Activated T-helper 1 cell treated with Interleukin-2 at 50 U/mL for 16 hours (primary cell): ENCODE results near the gene FMN2.
"Not testable (repeated sequence)": the region's sequence is repeated elsewhere in the genome, so short reads cannot be mapped to it uniquely, and the experiment has no call there.

Experiments
- DNase-seq: peaks from one replicate; pipeline ENCODE4 v3.0.0-alpha.2; 2020; ENCODE audit warnings: low read depth

Gene FMN2

GRCh38 chr1:240138867-240139266 lies 47.2 kb downstream of the FMN2 start:
- DNase-seq: no peak

DNA sequence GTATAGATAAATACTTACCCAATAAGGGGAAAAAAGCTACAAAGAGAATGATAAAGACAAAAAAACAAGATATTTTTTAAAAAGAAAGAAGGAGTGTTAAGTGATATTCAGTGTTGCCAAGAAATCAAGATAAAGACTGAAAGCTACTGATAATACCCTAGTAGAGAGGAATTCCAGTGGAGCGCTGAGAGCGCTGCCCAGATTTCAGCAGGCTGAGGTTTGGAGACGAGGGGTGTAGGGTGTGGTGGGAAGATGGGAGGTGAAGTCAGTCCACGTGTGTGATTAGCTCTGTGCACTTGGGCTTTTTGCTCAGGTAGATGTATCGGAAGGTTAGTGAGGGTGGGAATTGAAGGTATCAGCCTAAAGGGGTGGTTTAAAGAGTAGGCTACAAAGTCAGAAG lies 47.8 kb downstream of the FMN2 start:
- no peak for DNase-seq

DNA sequence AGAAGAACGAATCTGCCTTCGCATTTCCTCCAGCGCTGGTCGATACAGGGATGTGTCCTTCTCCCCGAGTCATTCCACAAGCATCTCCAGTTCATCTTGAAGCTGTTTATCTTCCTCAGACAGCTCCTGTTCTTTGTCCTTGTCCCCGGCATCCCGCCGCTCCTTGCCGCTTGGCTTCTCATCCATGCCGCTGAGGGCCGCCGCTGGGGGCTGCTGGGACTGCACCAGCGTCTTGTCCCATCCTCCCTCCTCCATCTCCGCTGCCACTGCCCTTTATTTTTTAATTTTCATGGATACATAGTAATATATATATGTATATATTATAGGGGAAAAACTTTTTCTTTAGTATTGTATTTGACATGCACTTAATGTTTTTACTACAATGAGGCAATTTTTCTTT lies 53.4 kb downstream of the FMN2 start:
- DNase-seq: no peak

DNA sequence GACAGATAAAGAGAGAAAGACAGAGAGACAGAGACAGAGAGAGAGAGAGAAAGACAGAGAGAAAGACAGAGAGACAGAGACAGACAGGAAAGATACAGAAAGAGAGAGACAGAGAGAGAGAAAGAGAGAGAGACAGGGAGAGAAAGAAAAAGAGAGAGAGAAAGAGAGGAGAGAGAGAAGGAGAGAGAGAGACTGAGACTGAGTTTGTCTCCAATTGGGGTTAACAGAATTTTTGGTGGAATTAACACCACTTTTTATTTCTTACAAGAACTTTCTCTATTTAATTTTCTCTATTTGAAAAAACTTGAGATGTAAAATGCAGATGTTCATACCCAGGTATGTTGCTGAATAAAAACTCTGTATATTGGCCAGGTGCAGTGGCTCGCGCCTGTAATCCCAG lies 56.6 kb downstream of the FMN2 start:
- DNase-seq: no peak

- DNase-seq: no peak
Observed at GRCh38 chr1:240149484-240150094, 57.9 kb downstream of the FMN2 start.

DNA sequence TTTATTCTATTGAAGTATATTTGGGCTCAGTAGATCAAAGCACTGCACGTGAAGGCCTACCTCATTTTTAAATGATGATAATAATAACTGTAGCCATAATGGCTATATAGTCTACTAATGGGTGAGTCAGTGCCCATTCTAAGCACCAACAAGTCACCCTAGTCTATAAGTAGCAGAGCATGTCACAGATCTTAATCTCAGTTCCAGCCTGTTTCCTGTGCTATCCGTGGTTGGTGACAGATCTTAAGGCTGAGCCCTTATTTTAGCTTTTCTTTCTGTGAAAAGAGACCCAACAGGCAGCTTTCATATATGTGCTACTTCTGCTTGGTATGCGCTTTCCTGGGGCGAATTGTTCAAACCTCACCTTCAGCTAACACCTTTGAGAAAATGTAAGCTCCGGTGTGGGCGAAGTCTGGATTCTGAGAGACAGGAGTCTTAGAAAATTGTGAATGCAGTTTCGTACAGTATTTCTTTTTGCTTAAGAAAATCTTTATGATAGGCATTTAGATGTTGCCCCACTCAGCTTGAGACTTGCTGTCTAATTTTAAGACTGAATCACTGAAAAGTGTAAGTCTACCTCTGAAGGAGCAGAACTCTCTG lies 59.6 kb downstream of the FMN2 start:
- no peak for DNase-seq

DNA sequence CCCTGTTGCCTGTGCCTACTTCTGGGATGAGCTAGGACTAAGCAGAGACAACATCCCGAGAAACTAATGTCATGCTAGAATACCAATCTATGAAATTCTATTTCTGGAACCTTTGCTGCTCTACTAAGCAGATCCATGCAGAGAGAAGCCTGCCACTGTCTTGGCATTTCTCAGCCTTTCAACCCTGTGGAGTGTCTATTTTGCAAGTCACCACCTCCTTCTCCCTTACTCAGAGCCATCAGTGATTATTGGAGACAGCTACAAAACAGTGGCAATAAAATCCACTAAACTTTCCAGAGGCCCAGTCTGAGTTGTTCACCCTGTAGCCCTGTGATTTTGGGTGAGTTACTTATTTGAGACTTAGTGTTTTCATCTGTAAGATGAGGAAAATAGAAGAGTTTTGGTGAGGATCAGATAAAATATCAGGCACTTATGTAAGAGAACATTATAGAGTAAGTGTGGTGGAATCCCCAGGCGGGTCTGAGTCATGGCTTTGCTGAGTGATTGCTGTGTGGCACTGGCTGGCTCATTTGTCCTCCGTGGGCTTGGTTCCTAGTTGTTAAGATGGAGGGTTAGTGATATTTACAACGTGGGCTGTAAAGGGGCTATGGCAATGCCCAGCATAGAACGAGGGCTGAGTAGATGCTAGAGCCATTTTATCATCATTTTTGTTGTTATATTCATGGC lies 61.1 kb downstream of the FMN2 start:
- no peak for DNase-seq

DNA sequence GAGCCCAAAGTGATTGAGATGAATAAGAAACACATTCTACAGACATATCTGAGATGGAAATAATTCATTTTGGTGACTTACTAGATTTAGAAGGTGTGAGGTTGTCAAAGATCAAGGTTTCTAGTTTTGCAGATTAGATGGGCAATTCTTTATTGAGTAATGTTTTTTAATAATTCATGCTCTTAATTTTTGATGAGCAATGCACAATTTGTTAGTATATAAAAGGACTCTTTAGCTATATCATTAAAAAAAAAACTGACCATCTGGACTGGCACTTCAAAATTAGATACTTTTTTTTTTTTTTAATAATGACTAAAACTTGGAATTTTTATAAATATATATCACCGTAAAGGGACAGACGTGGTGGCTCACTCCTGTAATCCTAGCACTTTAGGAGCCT lies 63.9 kb downstream of the FMN2 start:
- DNase-seq: no peak

- DNase-seq: no peak
Observed at GRCh38 chr1:240164742-240165141, 73.1 kb downstream of the FMN2 start.

- DNase-seq: no peak
Observed at GRCh38 chr1:240169188-240169587, 77.5 kb downstream of the FMN2 start.

GRCh38 chr1:240170266-240170665 lies 78.6 kb downstream of the FMN2 start:
- DNase-seq: no peak

- DNase-seq: no peak
Observed at GRCh38 chr1:240170806-240171205, 79.1 kb downstream of the FMN2 start.

GRCh38 chr1:240171907-240172306 lies 80.2 kb downstream of the FMN2 start:
- no peak for DNase-seq

DNA sequence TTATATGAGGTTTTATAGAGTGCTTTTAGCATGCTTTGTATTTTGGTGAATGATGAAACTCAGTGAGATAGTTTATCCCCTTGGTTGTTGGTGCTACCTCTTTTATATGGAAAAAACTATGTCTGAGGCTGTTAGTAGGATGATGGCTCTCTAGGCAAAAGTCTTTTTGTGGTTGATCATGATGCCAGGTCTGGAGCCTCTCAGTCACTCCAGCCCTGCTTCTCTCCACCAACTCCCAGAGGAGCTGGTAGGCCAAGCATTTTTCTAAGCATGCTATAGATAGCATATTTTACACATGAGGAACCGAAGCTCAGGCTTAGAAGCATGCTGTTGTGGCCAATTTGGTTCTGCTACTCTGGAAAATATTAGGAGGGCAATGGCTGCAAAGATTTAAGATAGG lies 82.2 kb downstream of the FMN2 start:
- DNase-seq: no peak

DNA sequence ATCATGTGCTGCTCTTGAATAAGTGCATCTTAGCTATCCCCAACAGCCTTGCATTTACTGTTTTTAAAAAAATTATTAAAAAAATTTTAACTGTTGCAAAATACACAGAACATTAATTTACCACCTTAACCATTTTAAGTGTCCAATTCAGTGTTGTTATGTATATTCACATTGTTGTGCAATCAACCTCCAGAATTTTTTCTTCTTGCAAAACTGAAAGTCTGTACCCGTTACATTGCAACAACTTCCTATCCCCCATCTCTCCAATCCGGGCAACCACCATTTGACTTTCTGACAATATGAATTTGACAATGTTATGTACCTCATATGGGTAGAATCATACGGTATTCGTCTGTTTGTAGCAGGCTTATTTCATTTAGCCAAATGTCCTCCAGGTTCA lies 83.1 kb downstream of the FMN2 start:
- no peak for DNase-seq

DNA sequence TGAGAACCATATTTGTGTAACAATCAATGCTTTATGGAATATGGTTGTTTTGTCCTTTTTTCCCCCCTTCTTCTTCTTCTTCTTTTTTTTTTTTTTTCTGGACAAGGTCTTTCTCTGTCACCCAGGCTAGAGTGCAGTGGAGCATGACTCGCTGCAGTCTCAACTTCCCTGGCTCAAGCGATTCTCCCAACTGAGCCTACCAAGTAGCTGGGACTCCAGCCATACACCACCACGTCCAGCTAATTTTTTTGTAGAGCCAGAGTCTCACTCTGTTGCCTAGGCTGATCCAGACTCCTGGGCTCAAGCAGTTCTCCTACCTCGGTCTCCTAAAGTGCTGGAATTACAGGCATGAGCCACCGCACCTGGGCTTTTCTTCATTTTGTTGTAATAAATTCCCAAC lies 86.7 kb downstream of the FMN2 start:
- no peak for DNase-seq

- DNase-seq: not testable (repeated sequence)
Observed at GRCh38 chr1:240184682-240185081, 93.0 kb downstream of the FMN2 start.

DNA sequence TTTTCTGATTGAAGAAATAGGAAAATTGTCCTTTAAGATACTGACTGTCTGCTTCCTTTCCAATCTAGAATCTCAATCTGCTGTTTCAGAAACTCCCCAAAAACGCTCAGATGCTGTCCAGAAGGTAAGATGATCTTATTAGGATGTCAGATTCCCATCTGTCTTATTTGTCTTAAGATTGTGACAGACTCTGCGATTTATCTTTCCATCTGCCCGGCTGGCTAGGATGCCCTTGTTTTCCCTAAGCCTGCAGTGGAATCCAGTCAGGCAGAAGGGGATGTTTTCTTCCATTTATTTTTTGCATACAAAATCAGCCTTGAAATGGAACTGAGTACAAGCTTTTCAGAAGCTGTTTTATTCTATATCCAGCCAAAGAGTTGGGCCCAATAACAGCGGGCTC lies 96.5 kb downstream of the FMN2 start:
- DNase-seq: no peak

GRCh38 chr1:240189386-240189989 lies 97.8 kb downstream of the FMN2 start:
- no peak for DNase-seq

DNA sequence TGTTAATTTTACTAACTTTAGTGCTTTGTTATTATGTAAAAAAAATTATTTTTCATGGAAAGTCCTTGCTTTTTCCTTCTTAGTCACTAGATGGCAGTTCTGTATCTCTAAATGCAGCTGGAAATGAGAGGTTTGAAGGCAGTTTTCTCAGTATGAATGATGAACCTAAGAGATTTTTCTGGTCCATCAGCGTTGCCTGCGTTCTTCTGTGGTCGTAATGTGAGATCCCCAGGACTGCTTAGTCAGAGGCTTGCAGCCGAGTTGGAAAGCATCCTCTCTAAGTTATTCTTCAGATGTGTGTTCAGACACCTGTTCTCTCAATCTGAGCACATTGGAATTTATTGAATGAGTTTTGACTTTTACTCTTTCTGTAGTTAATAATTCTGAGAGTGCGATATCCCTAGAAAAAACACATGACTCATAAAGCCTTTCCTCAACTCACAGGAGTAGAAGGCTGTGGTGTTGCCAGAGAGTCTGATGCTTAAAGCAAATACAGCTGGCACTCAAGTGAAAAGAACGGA lies 99.3 kb downstream of the FMN2 start:
- DNase-seq: no peak

- DNase-seq: no peak
Observed at GRCh38 chr1:240192851-240193250, 101.2 kb downstream of the FMN2 start.

- DNase-seq: no peak
Observed at GRCh38 chr1:240193679-240194078, 102.0 kb downstream of the FMN2 start.

GRCh38 chr1:240194120-240194519 lies 102.4 kb downstream of the FMN2 start:
- no peak for DNase-seq
